ENCODE data around the gene ATP11B.

DNA sequence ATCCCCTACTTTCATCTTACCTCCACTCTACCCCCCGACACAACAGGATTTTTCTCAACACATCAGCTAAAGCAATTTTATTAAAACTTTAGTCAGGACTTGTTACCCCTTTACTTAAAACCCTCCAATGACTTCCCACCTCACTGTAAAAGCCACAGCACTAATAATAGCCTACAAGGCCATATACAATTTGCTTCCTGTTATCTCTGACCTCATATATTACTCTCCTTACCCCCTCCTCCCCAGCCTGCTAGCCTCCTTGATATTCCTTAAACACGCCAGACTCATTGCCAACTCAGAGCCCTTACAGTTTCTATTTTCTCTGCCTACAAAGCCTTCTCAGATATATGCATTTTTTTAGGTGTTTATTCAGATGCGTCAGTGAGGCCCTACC lies 132.6 kb downstream of the ATP11B start:
- TF ChIP-seq TARDBP (IDR thresholded peaks at IDR 0.05) (no peak), FOXA1 (IDR thresholded peaks at IDR 0.05) (no peak), CTBP1 (IDR thresholded peaks at IDR 0.05; ENCODE audit: borderline replicate concordance) (no peak), ARNT (IDR thresholded peaks at IDR 0.05) (no peak), L3MBTL2 (conservative IDR thresholded peaks at IDR 0.05) (no peak)

Data from HEK293T (cell line).